Amniotic epithelial cell (primary cell): ENCODE results near the gene NLRP11.
"Not testable (repeated sequence)": the region's sequence is repeated elsewhere in the genome, so short reads cannot be mapped to it uniquely, and the experiment has no call there.

Source experiments
- DNase-seq: peaks from one replicate; pipeline ENCODE4 v3.0.0-alpha.2; 2010; ENCODE audit warnings: low read depth

The NLRP11 gene

DNA sequence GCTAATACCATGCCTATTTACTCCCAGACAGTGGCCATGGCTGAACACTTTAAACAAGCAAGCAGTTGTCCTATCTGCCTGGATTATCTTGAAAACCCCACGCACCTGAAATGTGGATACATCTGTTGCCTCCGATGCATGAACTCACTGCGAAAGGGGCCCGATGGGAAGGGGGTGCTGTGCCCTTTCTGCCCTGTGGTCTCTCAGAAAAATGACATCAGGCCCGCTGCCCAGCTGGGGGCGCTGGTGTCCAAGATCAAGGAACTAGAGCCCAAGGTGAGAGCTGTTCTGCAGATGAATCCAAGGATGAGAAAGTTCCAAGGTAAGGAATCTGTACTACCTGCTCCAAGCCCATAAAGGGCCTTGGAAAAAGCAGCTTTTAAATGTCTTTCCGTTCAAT is 54.3 kb downstream of the NLRP11 start:
- DNase-seq = no peak

DNA sequence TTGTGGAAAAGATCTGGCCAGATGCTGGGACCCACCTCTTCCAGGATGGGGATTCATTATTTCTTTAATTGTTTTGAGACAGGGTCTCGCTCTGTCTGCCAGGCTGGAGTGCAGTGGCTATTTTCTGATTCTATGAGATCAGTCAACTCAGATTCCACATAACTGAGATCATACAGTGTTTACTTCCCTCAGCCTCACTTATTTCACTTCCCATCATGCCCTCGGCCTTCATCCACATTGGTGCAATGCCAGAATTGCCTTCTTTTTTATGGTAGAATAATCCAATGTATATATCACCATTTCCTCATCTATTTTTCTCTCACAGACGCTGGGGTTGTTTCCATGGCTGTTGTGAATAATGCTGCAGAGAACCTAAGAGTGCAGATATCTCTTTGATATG is 62.2 kb downstream of the NLRP11 start:
- not testable (repeated sequence) for DNase-seq

- DNase-seq = not testable (repeated sequence)
Observed at GRCh38 chr19:55768818-55769217, 63.0 kb downstream of the NLRP11 start, which contains the start of gene RFPL4AL1. Gene RFPL4AL1 (plus strand): TSS chr19:55769118. CDS start chr19:55771805, 2,687 bp downstream.

DNA sequence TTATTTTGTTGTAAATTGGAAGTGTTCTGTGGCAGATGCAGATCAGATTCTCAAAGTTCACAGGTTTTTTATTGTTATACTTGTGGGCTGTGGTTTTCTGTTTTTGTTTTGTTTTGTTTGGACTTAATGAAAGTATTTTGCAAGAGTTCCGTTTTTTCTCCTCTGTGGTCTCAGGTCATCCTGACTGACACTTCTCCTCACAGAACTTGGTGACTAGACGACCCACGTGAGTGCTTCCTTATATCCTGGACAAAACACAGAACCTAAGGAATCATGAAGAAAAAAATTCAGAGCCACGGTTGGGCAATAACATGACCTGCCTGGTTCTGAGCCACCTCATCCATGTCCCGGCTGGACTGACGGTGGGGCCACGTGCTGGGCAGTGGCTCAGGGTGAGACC is 65.3 kb downstream of the NLRP11 start:
- DNase-seq = no peak

DNA sequence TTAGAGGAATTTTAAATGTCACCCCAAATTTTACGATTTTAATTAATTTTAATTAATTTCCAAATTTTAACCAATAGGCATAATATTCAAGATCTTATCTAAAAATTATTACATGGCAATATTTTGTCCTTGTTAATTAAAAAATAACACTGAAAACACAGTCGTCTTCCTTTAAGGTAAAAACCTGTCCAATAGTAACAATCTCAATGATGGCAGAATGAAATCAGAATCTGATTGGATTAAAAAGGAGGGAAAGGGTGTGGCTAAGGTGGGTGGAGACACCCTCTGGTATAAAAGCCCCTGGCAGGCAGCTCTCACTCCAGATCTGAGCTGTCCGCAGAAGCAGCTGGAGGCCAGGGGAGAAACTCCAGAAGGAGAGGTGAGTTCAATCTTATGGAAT is 73.0 kb downstream of the NLRP11 start, which contains the start of gene RFPL4A:
TSS of gene RFPL4A (plus strand) at position 301 of the 400 bp plus-strand sequence. CDS start 2,704 bp downstream, outside the sequence.
- not testable (repeated sequence) for DNase-seq

- not testable (repeated sequence) for DNase-seq
Observed at GRCh38 chr19:55756808-55757207, 75.0 kb downstream of the NLRP11 start.

DNA sequence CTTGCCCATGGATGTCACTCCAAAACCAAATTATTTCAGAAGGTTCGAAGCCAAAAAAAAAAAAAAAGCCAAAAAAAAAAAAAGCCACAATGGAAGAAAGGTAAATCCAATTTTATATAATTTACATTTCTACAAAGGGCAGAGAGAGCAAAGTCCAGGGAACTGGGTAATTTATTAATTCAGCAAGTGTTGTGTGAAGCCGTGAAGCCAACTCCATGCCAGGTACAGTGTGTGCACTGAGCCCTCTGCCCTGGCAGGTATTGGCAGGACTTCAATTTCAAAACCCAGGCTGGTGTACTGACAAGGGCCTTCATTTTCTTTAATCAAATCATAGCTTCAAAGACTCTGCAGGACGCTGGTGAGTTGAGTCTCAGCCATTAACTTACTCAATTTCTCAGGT is 78.4 kb downstream of the NLRP11 start:
- DNase-seq = no peak

DNA sequence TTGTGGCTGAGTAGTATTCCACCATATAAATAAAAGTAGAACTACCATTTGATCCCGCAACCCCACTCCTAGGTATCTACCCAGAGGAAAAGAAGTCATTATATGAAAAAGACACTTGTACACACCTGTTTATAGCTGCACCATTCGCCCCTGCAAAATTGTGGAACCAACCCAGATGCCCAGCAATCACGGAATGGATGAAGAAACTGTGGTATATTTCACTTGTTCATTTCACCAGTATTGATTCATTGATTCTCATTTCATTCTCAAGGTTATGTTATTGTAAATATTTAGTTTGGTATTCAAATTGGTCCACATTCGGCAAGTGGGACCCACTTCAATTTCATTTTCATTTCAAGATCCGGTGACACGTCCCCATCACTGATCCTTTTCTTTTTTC is 81.1 kb downstream of the NLRP11 start:
- DNase-seq = no peak

DNA sequence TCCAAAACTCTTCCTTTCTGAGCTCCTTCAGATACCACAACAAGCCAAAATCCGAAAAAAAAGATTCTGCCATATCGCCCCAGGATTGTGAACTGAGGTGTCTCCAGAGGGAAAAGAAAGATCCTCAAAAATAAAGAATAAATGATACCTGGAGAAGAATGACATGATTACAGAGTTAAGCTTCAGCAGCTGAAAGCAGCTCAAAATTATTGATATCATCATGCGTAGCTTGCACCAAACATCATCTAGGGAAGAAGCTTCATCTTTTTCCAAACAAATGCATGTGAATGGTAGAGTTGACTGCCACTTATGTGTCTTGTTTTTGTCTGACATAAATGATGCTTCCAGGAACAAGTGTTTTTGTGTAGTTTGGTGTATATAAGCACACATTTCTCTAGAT is 93.5 kb downstream of the NLRP11 start, which contains the start of gene NLRP9:
TSS of gene NLRP9 (minus strand) at position 101 of the 400 bp plus-strand sequence. CDS start at position 73, 28 bp downstream.
- DNase-seq = no peak
